ENCODE data around the gene ACE.

ACE gene

GRCh38 chr17:63525190-63525946 lies 48.5 kb downstream of the ACE start:
- no peak for TF ChIP-seq CTCF (IDR thresholded peaks at IDR 0.05; ENCODE audit: control insufficient read depth, insufficient read depth, low read depth, low read length, missing control alignments)
- no peak for DNase-seq (ENCODE audit: low read depth)

GRCh38 chr17:63526861-63527260 lies 50.0 kb downstream of the ACE start:
- TF ChIP-seq CTCF (IDR thresholded peaks at IDR 0.05; ENCODE audit: control insufficient read depth, insufficient read depth, low read depth, low read length, missing control alignments) = no peak
- H3K4me3 ChIP-seq (ENCODE audit: control insufficient read depth, low read depth, low read length) = no peak overlapping the region
- no peak for DNase-seq (ENCODE audit: low read depth)

More at GRCh38 chr17:63525190-63525946, 48.5 kb downstream of the ACE start:
- H3K4me3 ChIP-seq (ENCODE audit: control insufficient read depth, low read depth, low read length) = no peak overlapping the region

GRCh38 chr17:63528183-63528582 lies 51.3 kb downstream of the ACE start:
- DNase-seq (ENCODE audit: low read depth) = no peak
- TF ChIP-seq CTCF (IDR thresholded peaks at IDR 0.05; ENCODE audit: control insufficient read depth, insufficient read depth, low read depth, low read length, missing control alignments) = no peak
- H3K4me3 ChIP-seq (ENCODE audit: control insufficient read depth, low read depth, low read length) = no peak overlapping the region

- no peak for DNase-seq (ENCODE audit: low read depth)
- no peak for TF ChIP-seq CTCF (IDR thresholded peaks at IDR 0.05; ENCODE audit: control insufficient read depth, insufficient read depth, low read depth, low read length, missing control alignments)
- no peak overlapping the region for H3K4me3 ChIP-seq (ENCODE audit: control insufficient read depth, low read depth, low read length)
Observed at GRCh38 chr17:63529711-63530556, 53.1 kb downstream of the ACE start.

GRCh38 chr17:63530557-63531021 lies 53.7 kb downstream of the ACE start:
- no peak for DNase-seq (ENCODE audit: low read depth)
- H3K4me3 ChIP-seq (ENCODE audit: control insufficient read depth, low read depth, low read length) = no peak overlapping the region

More at GRCh38 chr17:63530557-63531021, 53.7 kb downstream of the ACE start:
- no peak for TF ChIP-seq CTCF (IDR thresholded peaks at IDR 0.05; ENCODE audit: control insufficient read depth, insufficient read depth, low read depth, low read length, missing control alignments)
